Measurements from ENCODE around the gene MMP2.

GRCh38 chr16:55513616-55514015, 34.6 kb downstream of the MMP2 start:
- TF ChIP-seq, protein P1, sequence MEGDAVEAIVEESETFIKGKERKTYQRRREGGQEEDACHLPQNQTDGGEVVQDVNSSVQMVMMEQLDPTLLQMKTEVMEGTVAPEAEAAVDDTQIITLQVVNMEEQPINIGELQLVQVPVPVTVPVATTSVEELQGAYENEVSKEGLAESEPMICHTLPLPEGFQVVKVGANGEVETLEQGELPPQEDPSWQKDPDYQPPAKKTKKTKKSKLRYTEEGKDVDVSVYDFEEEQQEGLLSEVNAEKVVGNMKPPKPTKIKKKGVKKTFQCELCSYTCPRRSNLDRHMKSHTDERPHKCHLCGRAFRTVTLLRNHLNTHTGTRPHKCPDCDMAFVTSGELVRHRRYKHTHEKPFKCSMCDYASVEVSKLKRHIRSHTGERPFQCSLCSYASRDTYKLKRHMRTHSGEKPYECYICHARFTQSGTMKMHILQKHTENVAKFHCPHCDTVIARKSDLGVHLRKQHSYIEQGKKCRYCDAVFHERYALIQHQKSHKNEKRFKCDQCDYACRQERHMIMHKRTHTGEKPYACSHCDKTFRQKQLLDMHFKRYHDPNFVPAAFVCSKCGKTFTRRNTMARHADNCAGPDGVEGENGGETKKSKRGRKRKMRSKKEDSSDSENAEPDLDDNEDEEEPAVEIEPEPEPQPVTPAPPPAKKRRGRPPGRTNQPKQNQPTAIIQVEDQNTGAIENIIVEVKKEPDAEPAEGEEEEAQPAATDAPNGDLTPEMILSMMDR (IDR thresholded peaks at IDR 0.05): no peak
- no peak for TF ChIP-seq POLR2A (IDR thresholded peaks at IDR 0.05)

Data from Peyer's patch (tissue), 4 donors.